Left ventricle myocardium inferior (tissue), 1 donor: ENCODE results near the gene KLK14. TPM values are rescaled to one million over a fixed set of nuclear protein-coding genes. Genes with fewer than 3 reads are reported as not detected.

Experiments used
- DNase-seq: peaks from one replicate; pipeline ENCODE4 v3.0.0-alpha.2; 2020
- H3K27ac ChIP-seq: fragments of 200-600 bp; replicated peaks from 2 replicates; pipeline ENCODE4 v1.8.0; 2021
- H3K27me3 ChIP-seq: fragments of 200-600 bp; 2 replicates; pipeline ENCODE4 v1.8.0; 2021; ENCODE audit warnings: low read depth
- H3K36me3 ChIP-seq: fragments of 200-600 bp; 2 replicates; pipeline ENCODE4 v1.8.0; 2021
- H3K4me1 ChIP-seq: fragments of 200-600 bp; 2 replicates; pipeline ENCODE4 v1.8.0; 2021
- H3K4me3 ChIP-seq: fragments of 200-600 bp; 2 replicates; pipeline ENCODE4 v1.8.0; 2021; ENCODE audit warnings: mild to moderate bottlenecking, moderate library complexity
- H3K9me3 ChIP-seq: fragments of 200-600 bp; replicated peaks from 2 replicates; pipeline ENCODE4 v1.8.0; 2021
- intact Hi-C: fragments of 100-400 bp; cut with micrococcal nuclease; formaldehyde crosslinking; loops from one replicate; pipeline ENCODE4 v1.11.0; 2022
- total RNA-seq: library from RNA; stranded (reverse); fragmentation: NEBNext Ultra II Directional; extraction: Animal tissue kit (Norgen Biotek cat#: 25700); gene quantifications from one replicate; pipeline ENCODE4 v1.2.1, GENCODE V29; 2021
- TF ChIP-seq, protein P1 (sequence below): fragments of 200-600 bp; IDR thresholded peaks from 2 replicates; pipeline ENCODE4 v1.8.0; 2021; ENCODE audit warnings: antibody characterized with exemption, mild to moderate bottlenecking, borderline replicate concordance
- donor health status: DM: no; HTN: yes; CAD: no; lungs with severe emphysema.

KLK14 gene
- total RNA-seq, 1 donor from 2014 or later = 1.6 TPM

DNA sequence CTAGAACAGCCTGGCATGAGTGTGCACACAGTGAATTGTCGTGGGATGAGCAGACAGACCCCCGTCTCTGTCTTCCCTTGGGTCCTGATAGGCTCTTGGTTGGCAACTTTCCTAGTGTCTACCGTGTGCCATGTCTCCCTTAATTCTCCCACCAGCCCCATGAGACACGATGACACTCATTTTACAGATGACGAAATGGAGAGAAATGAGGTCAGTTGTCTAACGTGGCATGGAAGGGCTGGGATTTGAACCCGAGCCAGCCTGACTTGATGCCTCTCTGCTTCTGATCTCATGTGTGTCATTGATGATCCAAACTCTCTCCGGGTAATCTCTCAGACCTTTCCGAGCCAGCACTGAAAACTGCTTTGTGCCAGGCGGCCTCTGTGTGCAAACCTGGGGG, 8.4 kb upstream of the KLK14 start:
- TF ChIP-seq, protein P1, sequence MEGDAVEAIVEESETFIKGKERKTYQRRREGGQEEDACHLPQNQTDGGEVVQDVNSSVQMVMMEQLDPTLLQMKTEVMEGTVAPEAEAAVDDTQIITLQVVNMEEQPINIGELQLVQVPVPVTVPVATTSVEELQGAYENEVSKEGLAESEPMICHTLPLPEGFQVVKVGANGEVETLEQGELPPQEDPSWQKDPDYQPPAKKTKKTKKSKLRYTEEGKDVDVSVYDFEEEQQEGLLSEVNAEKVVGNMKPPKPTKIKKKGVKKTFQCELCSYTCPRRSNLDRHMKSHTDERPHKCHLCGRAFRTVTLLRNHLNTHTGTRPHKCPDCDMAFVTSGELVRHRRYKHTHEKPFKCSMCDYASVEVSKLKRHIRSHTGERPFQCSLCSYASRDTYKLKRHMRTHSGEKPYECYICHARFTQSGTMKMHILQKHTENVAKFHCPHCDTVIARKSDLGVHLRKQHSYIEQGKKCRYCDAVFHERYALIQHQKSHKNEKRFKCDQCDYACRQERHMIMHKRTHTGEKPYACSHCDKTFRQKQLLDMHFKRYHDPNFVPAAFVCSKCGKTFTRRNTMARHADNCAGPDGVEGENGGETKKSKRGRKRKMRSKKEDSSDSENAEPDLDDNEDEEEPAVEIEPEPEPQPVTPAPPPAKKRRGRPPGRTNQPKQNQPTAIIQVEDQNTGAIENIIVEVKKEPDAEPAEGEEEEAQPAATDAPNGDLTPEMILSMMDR = no peak
- no peak overlapping the region for H3K27ac ChIP-seq
- no peaks in the 10 kb centered on the region for H3K27me3 ChIP-seq
- no peaks in the 10 kb centered on the region for H3K9me3 ChIP-seq
- H3K4me3 ChIP-seq = no peak overlapping the region
- intact Hi-C loops = no loop called here
- H3K4me1 ChIP-seq = no peaks in the 10 kb centered on the region
- DNase-seq = no peak
- H3K36me3 ChIP-seq = no peaks in the 10 kb centered on the region

DNA sequence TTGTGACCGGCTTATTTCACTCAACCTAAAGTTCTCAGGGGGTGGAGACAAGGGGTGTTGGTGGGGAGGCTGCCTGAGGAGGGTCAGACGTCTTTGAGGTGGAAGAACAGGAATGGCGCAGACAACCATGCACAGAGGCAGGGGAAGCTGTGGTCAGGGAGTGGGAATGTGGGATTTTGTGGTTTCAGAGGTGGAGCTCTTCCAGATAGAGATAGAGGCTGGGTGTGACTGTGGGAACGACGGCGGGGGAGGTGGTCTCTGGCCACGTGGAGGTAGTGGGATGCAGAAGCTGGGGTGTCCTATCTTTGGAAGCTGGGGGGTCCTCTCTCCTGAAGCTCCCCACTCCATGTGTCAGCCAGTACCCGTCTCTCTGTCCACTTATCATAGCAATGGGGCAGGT, 7.8 kb upstream of the KLK14 start:
- Histone ChIP-seq H3K36me3 (no peaks in the 10 kb centered on the region), H3K4me3 (no peak overlapping the region), H3K27me3 (no peaks in the 10 kb centered on the region), H3K27ac (no peak overlapping the region), H3K4me1 (no peaks in the 10 kb centered on the region), H3K9me3 (no peaks in the 10 kb centered on the region)
- DNase-seq = no peak
- TF ChIP-seq, protein P1 = no peak
- intact Hi-C loops = no loop called here

DNA sequence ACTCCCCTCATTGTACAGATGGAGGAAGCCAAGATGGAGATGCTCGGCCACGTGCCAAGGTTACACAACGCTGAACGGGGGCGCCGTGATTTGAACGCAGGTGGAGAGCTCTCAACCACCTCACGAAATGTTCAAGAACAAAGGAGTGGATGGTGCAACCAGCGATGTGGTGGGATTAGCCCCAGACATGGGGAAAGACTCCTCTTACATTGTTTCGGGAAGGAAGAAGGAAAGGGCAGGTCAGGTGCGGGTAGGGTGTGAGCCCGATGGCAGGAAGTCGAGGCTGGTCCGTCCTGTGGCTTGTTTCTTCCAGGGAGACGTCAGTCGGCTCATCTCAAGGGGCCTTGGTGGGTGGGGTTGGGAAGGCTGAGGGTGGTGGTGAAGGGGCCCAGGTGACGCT, 7.1 kb upstream of the KLK14 start:
- Histone ChIP-seq H3K27me3 (no peaks in the 10 kb centered on the region), H3K4me1 (no peaks in the 10 kb centered on the region), H3K9me3 (no peaks in the 10 kb centered on the region), H3K27ac (no peak overlapping the region), H3K4me3 (no peak overlapping the region), H3K36me3 (no peaks in the 10 kb centered on the region)
- intact Hi-C loops = no loop called here
- TF ChIP-seq, protein P1 = no peak
- DNase-seq = no peak

DNA sequence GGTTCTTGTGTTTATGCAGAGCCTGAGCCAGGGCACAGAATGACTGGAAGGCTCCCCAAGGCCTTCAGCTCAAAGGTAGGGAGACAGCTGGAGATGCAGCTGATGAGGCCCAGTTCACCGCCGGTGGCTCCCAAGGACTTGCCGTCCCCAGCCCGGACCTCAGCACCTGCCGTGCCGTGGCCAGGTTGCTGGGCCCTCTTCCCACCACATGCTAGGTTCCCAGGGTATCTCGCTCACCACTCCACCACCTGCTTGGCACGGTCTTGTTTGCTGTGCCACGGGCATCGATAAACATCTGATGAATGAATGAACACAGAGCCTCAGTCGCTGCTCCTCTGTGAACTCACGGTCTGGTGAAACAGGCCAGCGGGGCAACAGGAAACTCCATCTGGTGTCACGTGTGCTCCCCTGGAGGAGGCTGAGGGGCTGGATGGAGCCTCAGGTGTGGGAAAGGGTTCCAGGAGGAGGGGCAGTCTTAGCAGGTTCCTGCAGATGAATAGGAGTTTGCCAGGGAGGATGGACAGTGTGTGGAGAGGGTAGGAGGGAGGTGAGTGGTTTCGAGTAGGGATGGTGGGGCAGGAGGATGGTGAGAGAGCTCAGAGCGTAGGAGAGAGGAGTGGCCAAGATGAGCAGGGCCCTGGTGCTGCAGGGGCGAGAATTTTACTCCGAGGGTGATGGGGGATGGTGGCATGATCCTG, 3.6 kb upstream of the KLK14 start:
- Histone ChIP-seq H3K27ac (no peak overlapping the region), H3K36me3 (no peaks in the 10 kb centered on the region), H3K4me1 (no peaks in the 10 kb centered on the region), H3K9me3 (no peaks in the 10 kb centered on the region), H3K27me3 (peaks cover 22% of the 10 kb centered on the region), H3K4me3 (no peak overlapping the region)
- intact Hi-C loops = no loop called here
- TF ChIP-seq, protein P1 = no peak
- DNase-seq = no peak

DNA sequence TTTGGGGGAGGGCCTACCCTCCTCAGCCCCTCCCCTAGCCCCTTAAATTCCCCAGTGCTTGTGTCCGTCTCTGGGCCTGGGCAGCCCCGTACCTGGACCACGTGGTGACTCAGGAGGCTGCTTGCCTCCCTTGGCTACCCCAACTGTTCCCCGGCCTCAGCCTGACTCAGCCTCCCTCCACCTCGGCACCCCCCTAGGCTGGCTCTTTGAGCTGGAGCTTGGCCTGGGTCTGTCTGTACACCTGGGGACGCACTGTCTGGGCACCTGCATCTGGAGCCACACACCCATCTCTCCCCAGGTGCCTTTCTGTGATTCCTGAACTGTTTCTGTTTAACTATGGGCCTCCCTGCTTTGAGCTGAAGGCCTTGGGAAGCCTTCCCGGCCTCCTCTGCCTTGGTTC, 1.8 kb upstream of the KLK14 start:
- DNase-seq = no peak
- Histone ChIP-seq H3K36me3 (no peaks in the 10 kb centered on the region), H3K4me1 (peaks cover 3% of the 10 kb centered on the region), H3K9me3 (no peaks in the 10 kb centered on the region), H3K27ac (no peak overlapping the region), H3K27me3 (peaks cover 25% of the 10 kb centered on the region), H3K4me3 (no peak overlapping the region)
- intact Hi-C loops = no loop called here
- TF ChIP-seq, protein P1 = no peak
